SK-N-SH (cell line): ENCODE data around the gene CCDC121. TPM values are rescaled to one million over a fixed set of nuclear protein-coding genes. Genes with fewer than 3 reads are reported as not detected.

Source experiments
- CTCF ChIA-PET: fragments of 300-600, 350-600 bp; formaldehyde crosslinking; extraction: SDS; loops from one replicate; lab custom pipeline; 2021; lab: Yijun Ruan, JAX
- POLR2A ChIA-PET: fragments of 350-600 bp; sonication (Branson Sonifier 250); formaldehyde crosslinking; extraction: SDS; loops from one replicate; lab custom pipeline; 2020; ENCODE audit warnings: antibody characterized with exemption, inconsistent platforms; lab: Yijun Ruan, JAX
- DNase-seq: peaks from one replicate; pipeline ENCODE4 v3.0.0; 2012
- H2AFZ ChIP-seq: fragments of 200-600 bp; sonication (generic); 2 replicates; pipeline ENCODE4 v1.8.1; 2016; ENCODE audit warnings: antibody characterized with exemption, mild to moderate bottlenecking, low read depth
- H3F3A ChIP-seq: fragments of 200-600 bp; sonication (generic); replicated peaks from 2 replicates; pipeline ENCODE3; 2016; ENCODE audit warnings: antibody characterized with exemption, mild to moderate bottlenecking; ENCODE audit not compliant: insufficient read depth
- H3K27ac ChIP-seq, 2 experiments: fragments of 200-500 bp in 1 of 2; fragments of 200-600 bp in 1 of 2; sonication (Bioruptor generic) in 1 of 2; sonication (generic), shearing (Covaris generic) in 1 of 2; 2 replicates each; pipeline versions ENCODE4 v1.5.1 to v1.6.1; 2014 to 2016; ENCODE audit warnings: low read depth in 2 of 2, inconsistent platforms in 1 of 2, low read length in 1 of 2, mild to moderate bottlenecking in 1 of 2, mixed read lengths in 1 of 2
- H3K27me3 ChIP-seq: fragments of 200-600 bp; sonication (generic), shearing (Covaris generic); 2 replicates; pipeline ENCODE4 v1.6.1; 2016; ENCODE audit warnings: mixed run types; ENCODE audit not compliant: insufficient read depth
- H3K36me3 ChIP-seq, 2 experiments: fragments of 200-500 bp in 1 of 2; fragments of 200-600 bp in 1 of 2; sonication (Bioruptor generic) in 1 of 2; sonication (generic) in 1 of 2; replicated peaks in 1 of 2; 2 replicates each; pipeline versions ENCODE3 to v1.5.1; 2014 to 2016; ENCODE audit warnings: low read length in 1 of 2, mild to moderate bottlenecking in 1 of 2; ENCODE audit not compliant: insufficient read depth in 2 of 2, control insufficient read depth in 1 of 2
- H3K4me1 ChIP-seq, 2 experiments: fragments of 200-500 bp in 1 of 2; fragments of 200-600 bp in 1 of 2; sonication (Bioruptor generic) in 1 of 2; sonication (generic), shearing (Covaris generic) in 1 of 2; 2 replicates each; pipeline versions ENCODE4 v1.5.1 to v1.6.1; 2014 to 2016; ENCODE audit warnings: low read depth in 1 of 2, low read length in 1 of 2, mixed run types in 1 of 2; ENCODE audit not compliant: insufficient read depth in 2 of 2, control insufficient read depth in 1 of 2
- H3K4me2 ChIP-seq: fragments of 200-600 bp; sonication (generic), shearing (Covaris generic); 2 replicates; pipeline ENCODE4 v1.6.1; 2017; ENCODE audit warnings: mixed run types
- H3K4me3 ChIP-seq, 2 experiments: fragments of 200-500 bp in 1 of 2; fragments of 200-600 bp in 1 of 2; sonication (Bioruptor generic) in 1 of 2; sonication (generic), shearing (Covaris generic) in 1 of 2; 2 replicates each; pipeline versions ENCODE4 v1.5.1 to v1.8.1; 2014 to 2016; ENCODE audit warnings: low read depth in 2 of 2, inconsistent platforms in 1 of 2, low read length in 1 of 2, mild to moderate bottlenecking in 1 of 2, mixed read lengths in 1 of 2, moderate library complexity in 1 of 2
- H3K79me2 ChIP-seq: fragments of 200-600 bp; sonication (generic); 2 replicates; pipeline ENCODE4 v1.8.1; 2017; ENCODE audit warnings: mild to moderate bottlenecking; ENCODE audit not compliant: insufficient read depth
- H3K9ac ChIP-seq: fragments of 200-600 bp; sonication (generic); 2 replicates; pipeline ENCODE4 v1.6.1; 2017; ENCODE audit warnings: mixed run types
- H3K9me2 ChIP-seq: fragments of 200-600 bp; sonication (generic); 2 replicates; pipeline ENCODE4 v1.6.1; 2017; ENCODE audit warnings: mixed run types
- H3K9me3 ChIP-seq: fragments of 200-600 bp; sonication (generic); 2 replicates; pipeline ENCODE4 v1.6.1; 2017; ENCODE audit warnings: mixed run types, mild to moderate bottlenecking, moderate library complexity
- H4K20me1 ChIP-seq: fragments of 200-600 bp; sonication (generic); 2 replicates; pipeline ENCODE4 v1.6.1; 2017; ENCODE audit warnings: mild to moderate bottlenecking, mixed run types; ENCODE audit not compliant: insufficient read depth
- CTCF ChIP-seq: fragments of 200-600 bp; sonication (generic); IDR thresholded peaks from 2 replicates; pipeline ENCODE4 v1.6.1; 2017; ENCODE audit warnings: antibody characterized with exemption, mild to moderate bottlenecking, moderate library complexity
- FOXJ3 ChIP-seq: sonication (generic); formaldehyde crosslinking; IDR thresholded peaks from 2 replicates; pipeline ENCODE4 v1.5.1; 2020; ENCODE audit warnings: mild to moderate bottlenecking, missing genetic modification reagents
- FOXM1 ChIP-seq: IDR thresholded peaks from 2 replicates; pipeline ENCODE4 v1.4.0; 2012; ENCODE audit warnings: low read depth, mild to moderate bottlenecking
- JUND ChIP-seq: IDR thresholded peaks from 2 replicates; pipeline ENCODE4 v1.4.0; 2012
- NFIC ChIP-seq: IDR thresholded peaks from 2 replicates; pipeline ENCODE4 v1.4.0; 2012; ENCODE audit warnings: borderline replicate concordance
- NRF1 ChIP-seq: IDR thresholded peaks from 2 replicates; pipeline ENCODE4 v1.6.1; 2012; ENCODE audit warnings: low read depth, mild to moderate bottlenecking, low read length
- POLR2AphosphoS5 ChIP-seq: IDR thresholded peaks from 2 replicates; pipeline ENCODE4 v1.6.1; 2012; ENCODE audit warnings: low read depth, low read length
- RCOR1 ChIP-seq: fragments of 150-350 bp; IDR thresholded peaks from 2 replicates; pipeline ENCODE4 v1.6.1; 2017; ENCODE audit warnings: antibody characterized with exemption, low read length
- SIN3A ChIP-seq: IDR thresholded peaks from 2 replicates; pipeline ENCODE4 v1.6.1; 2012; ENCODE audit warnings: low read depth, mild to moderate bottlenecking, low read length, moderate library complexity, borderline replicate concordance
- TEAD4 ChIP-seq: IDR thresholded peaks from 2 replicates; pipeline ENCODE4 v1.4.0; 2012; ENCODE audit warnings: mild to moderate bottlenecking, borderline replicate concordance; ENCODE audit not compliant: insufficient read depth
- YY1 ChIP-seq: IDR thresholded peaks from 2 replicates; pipeline ENCODE4 v1.4.0; 2012; ENCODE audit warnings: low read depth, mild to moderate bottlenecking
- WGBS: methylation state at CpG from one replicate; pipeline ENCODE4 v1.1.6; 2017; ENCODE audit warnings: low lambda C conversion rate; 5-methylcytosine and 5-hydroxymethylcytosine counted together
- polyA plus RNA-seq, 3 experiments: library from polyadenylated mRNA; depleted of rRNA; stranded (reverse); fragments of >200 nt; gene quantifications; 2 replicates each; pipeline ENCODE4 v1.2.3, GENCODE V29; 2012
- TF ChIP-seq, protein P1 (sequence below): IDR thresholded peaks from 2 replicates; pipeline ENCODE4 v1.6.1; 2012; ENCODE audit warnings: mild to moderate bottlenecking, low read depth, low read length, moderate library complexity

CCDC121 gene
- polyA plus RNA-seq, 1 of the 3 experiments (the other 2 are of a cell fraction) = 2.3 TPM

GRCh38 chr2:27583390-27583915 lies 45.4 kb downstream of the CCDC121 start:
- WGBS = 4% methylated on average over 12 of the region's 12 CpGs

DNA sequence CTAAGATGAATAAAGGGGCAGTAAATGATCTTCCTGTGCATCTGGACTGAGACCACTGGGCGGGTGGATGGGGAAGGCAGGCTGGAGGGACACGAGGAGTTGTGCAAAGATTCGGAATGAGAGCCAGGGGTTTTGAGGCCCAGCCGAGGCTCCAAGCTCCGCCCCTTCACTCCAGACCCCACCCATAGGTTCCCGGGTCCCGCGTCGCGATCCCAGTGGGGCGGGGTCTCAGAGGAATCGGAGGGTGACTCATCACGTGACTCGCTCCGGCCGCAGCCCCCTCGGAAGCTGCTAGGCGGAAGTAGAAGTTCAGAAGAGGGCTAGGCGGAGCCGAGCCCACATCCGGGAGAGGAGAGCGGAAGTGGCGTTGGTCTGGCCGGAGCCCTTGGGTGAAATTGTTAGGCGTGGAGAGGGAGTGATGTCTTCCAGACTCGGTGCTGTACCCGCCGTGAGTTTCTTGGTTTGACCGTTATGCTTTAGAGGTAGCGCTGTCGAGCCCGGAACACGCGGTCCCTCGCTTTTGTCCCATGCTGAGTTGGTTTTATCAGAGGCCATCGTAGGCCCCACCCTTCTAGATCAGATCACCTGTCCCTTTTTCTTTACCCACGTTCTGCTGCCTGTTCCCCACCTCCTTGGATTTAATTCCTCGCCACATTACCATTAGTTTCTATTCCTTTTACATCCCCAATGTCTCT lies 46.0 kb downstream of the CCDC121 start, which contains the start of gene ZNF512:
ZNF512 (plus strand) TSS at position 348 of the 695 bp plus-strand sequence; CDS start at position 419, 71 bp downstream.
- Histone ChIP-seq H3K9me2 (no peaks in the 10 kb centered on the region), H2AFZ (peak within 1 kb of the TSS; percentile 96), H3K79me2 (peaks cover 48% of the 10 kb centered on the region), H3K4me2 (peak within 1 kb of the TSS; percentile 94), H3K9ac (peak within 1 kb of the TSS; percentile 73), H3K27ac (peak within 1 kb of the TSS; percentile 54 to 83), H3K27me3 (no peaks in the 10 kb centered on the region), H3F3A (peaks cover 1% of the 10 kb centered on the region), H4K20me1 (peaks cover 26% of the 10 kb centered on the region), H3K4me3 (peak within 1 kb of the TSS; percentile 89), H3K36me3 (no peaks in the 10 kb centered on the region), H3K4me1 (peaks cover 0 to 17% of the 10 kb centered on the region in 2 experiments; a peak in 2 of 4 replicates), H3K9me3 (no peaks in the 10 kb centered on the region)
- 3% methylated on average over 27 of the region's 38 CpGs for WGBS
- ChIA-PET POLR2A (interaction anchor here (0.5 to 1.7 kb wide), 10 partner anchors 17 to 1743 kb away, joined by 3 to 6 read pairs (median 4); partner anchors contain the start of genes CCDC121, GPN1, NRBP1 and PPM1G), CTCF (interaction anchor here (0.8 to 1.3 kb wide), 2 partner anchors 9 to 101 kb away, joined by 4 to 5 read pairs; no protein-coding TSS in a partner anchor)
- peak; percentile 98 for DNase-seq
- TF ChIP-seq JUND = no peak
- no peak; the same call in 1 of the 2 replicates for TF ChIP-seq NFIC
- TF ChIP-seq FOXM1 = no peak
- TF ChIP-seq RCOR1 = peak; percentile 42; the same call in 1 of the 2 replicates
- TF ChIP-seq, protein P1, sequence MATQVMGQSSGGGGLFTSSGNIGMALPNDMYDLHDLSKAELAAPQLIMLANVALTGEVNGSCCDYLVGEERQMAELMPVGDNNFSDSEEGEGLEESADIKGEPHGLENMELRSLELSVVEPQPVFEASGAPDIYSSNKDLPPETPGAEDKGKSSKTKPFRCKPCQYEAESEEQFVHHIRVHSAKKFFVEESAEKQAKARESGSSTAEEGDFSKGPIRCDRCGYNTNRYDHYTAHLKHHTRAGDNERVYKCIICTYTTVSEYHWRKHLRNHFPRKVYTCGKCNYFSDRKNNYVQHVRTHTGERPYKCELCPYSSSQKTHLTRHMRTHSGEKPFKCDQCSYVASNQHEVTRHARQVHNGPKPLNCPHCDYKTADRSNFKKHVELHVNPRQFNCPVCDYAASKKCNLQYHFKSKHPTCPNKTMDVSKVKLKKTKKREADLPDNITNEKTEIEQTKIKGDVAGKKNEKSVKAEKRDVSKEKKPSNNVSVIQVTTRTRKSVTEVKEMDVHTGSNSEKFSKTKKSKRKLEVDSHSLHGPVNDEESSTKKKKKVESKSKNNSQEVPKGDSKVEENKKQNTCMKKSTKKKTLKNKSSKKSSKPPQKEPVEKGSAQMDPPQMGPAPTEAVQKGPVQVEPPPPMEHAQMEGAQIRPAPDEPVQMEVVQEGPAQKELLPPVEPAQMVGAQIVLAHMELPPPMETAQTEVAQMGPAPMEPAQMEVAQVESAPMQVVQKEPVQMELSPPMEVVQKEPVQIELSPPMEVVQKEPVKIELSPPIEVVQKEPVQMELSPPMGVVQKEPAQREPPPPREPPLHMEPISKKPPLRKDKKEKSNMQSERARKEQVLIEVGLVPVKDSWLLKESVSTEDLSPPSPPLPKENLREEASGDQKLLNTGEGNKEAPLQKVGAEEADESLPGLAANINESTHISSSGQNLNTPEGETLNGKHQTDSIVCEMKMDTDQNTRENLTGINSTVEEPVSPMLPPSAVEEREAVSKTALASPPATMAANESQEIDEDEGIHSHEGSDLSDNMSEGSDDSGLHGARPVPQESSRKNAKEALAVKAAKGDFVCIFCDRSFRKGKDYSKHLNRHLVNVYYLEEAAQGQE = no peak
- TF ChIP-seq CTCF = no peak
- peak; percentile 59; the same call in 1 of the 2 replicates for TF ChIP-seq SIN3A
- TF ChIP-seq YY1 = no peak; the same call in 1 of the 2 replicates
- no peak for TF ChIP-seq FOXJ3 (CRISPR knock-in tag)
- TF ChIP-seq NRF1 = no peak

More at GRCh38 chr2:27583390-27583915, 45.4 kb downstream of the CCDC121 start:
- Histone ChIP-seq H3F3A (peaks cover 7% of the 10 kb centered on the region), H3K79me2 (peaks cover 54% of the 10 kb centered on the region), H3K27ac (peak overlapping the region; percentile 54 to 83), H3K27me3 (no peaks in the 10 kb centered on the region), H4K20me1 (peaks cover 27% of the 10 kb centered on the region), H3K9me3 (peaks cover 2% of the 10 kb centered on the region; the same call in 1 of the 2 replicates), H3K9me2 (no peaks in the 10 kb centered on the region), H2AFZ (peak overlapping the region; percentile 96), H3K4me2 (peak overlapping the region; percentile 94), H3K9ac (peak overlapping the region; percentile 73), H3K4me1 (peaks cover 0 to 17% of the 10 kb centered on the region in 2 experiments; a peak in 2 of 4 replicates), H3K36me3 (peaks cover 2 to 4% of the 10 kb centered on the region in 2 experiments), H3K4me3 (peak overlapping the region; percentile 89)
- POLR2A ChIA-PET = interaction anchor here (0.5 to 1.7 kb wide), 6 partner anchors 26 to 1743 kb away, joined by 3 to 5 read pairs (median 4); partner anchors contain the start of genes CCDC121, GPN1 and NRBP1
- TF ChIP-seq POLR2AphosphoS5 = no peak
- TF ChIP-seq TEAD4 = no peak
- TF ChIP-seq, protein P1 = no peak
- TF ChIP-seq RCOR1 = no peak
- CTCF ChIA-PET = no interaction called here
- no peak for DNase-seq
